A204.1 (cell line): ENCODE data around the gene CYSLTR2.
"Not testable (repeated sequence)": the region's sequence is repeated elsewhere in the genome, so short reads cannot be mapped to it uniquely, and the experiment has no call there.

Source experiments
- FAIRE-seq: peaks from 2 replicates; lab custom pipeline; 2012; peaks lifted over from hg19 to GRCh38; lab: Jason Lieb, UNC

Gene CYSLTR2

GRCh38 chr13:48696676-48697075 is 42.9 kb downstream of the CYSLTR2 start:
- not testable (repeated sequence) for FAIRE-seq

- FAIRE-seq, result no peak
Measured at GRCh38 chr13:48707405-48707804, 53.7 kb downstream of the CYSLTR2 start.

GRCh38 chr13:48708764-48709163 is 55.0 kb downstream of the CYSLTR2 start:
- no peak for FAIRE-seq

- no peak for FAIRE-seq
Measured at GRCh38 chr13:48709213-48709612, 55.5 kb downstream of the CYSLTR2 start.

- FAIRE-seq, result no peak
Measured at GRCh38 chr13:48710160-48710559, 56.4 kb downstream of the CYSLTR2 start.

GRCh38 chr13:48712141-48712540 is 58.4 kb downstream of the CYSLTR2 start:
- FAIRE-seq, result no peak

GRCh38 chr13:48715977-48716376 is 62.2 kb downstream of the CYSLTR2 start:
- no peak for FAIRE-seq

GRCh38 chr13:48720621-48721020 is 66.9 kb downstream of the CYSLTR2 start:
- no peak for FAIRE-seq

- no peak for FAIRE-seq
Measured at GRCh38 chr13:48723168-48723567, 69.4 kb downstream of the CYSLTR2 start.

- no peak for FAIRE-seq
Measured at GRCh38 chr13:48725271-48725670, 71.5 kb downstream of the CYSLTR2 start.

- no peak for FAIRE-seq
Measured at GRCh38 chr13:48726711-48727110, 73.0 kb downstream of the CYSLTR2 start.

- no peak for FAIRE-seq
Measured at GRCh38 chr13:48727241-48728011, 73.7 kb downstream of the CYSLTR2 start.

GRCh38 chr13:48728226-48728625 is 74.5 kb downstream of the CYSLTR2 start:
- FAIRE-seq, result no peak

GRCh38 chr13:48728876-48729275 is 75.1 kb downstream of the CYSLTR2 start:
- no peak for FAIRE-seq

GRCh38 chr13:48729856-48730255 is 76.1 kb downstream of the CYSLTR2 start:
- FAIRE-seq, result no peak

GRCh38 chr13:48731001-48731658 is 77.4 kb downstream of the CYSLTR2 start:
- no peak for FAIRE-seq

- FAIRE-seq, result no peak
Measured at GRCh38 chr13:48731957-48732569, 78.3 kb downstream of the CYSLTR2 start.

- no peak for FAIRE-seq
Measured at GRCh38 chr13:48733739-48734335, 80.1 kb downstream of the CYSLTR2 start.

GRCh38 chr13:48735571-48735970 is 81.8 kb downstream of the CYSLTR2 start:
- FAIRE-seq, result no peak

- FAIRE-seq, result no peak
Measured at GRCh38 chr13:48737689-48738088, 84.0 kb downstream of the CYSLTR2 start.

- FAIRE-seq, result no peak
Measured at GRCh38 chr13:48738311-48738710, 84.6 kb downstream of the CYSLTR2 start.

GRCh38 chr13:48739386-48739964 is 85.7 kb downstream of the CYSLTR2 start:
- FAIRE-seq, result no peak

GRCh38 chr13:48741377-48741776 is 87.6 kb downstream of the CYSLTR2 start:
- FAIRE-seq, result no peak
